Midbrain (tissue), 1 donor: ENCODE measurements around the gene SMKR1.
"Not testable (repeated sequence)": the region's sequence is repeated elsewhere in the genome, so short reads cannot be mapped to it uniquely, and the experiment has no call there.

ENCODE experiments used
- DNase-seq: peaks from one replicate; lab custom pipeline; 2025; lab: John Stamatoyannopoulos, UW

Gene SMKR1

GRCh38 chr7:129501760-129502707 is at the start of gene SMKR1:
Gene SMKR1 (plus strand): TSS chr7:129502531. CDS start chr7:129502825, 294 bp downstream.
- peak; percentile 55 for DNase-seq

GRCh38 chr7:129452589-129453231 is 49.6 kb upstream of the SMKR1 start:
- DNase-seq = no peak

- no peak for DNase-seq
Measured at GRCh38 chr7:129453510-129454248, 48.7 kb upstream of the SMKR1 start.

- no peak for DNase-seq
Measured at GRCh38 chr7:129454249-129454551, 48.1 kb upstream of the SMKR1 start.

GRCh38 chr7:129456421-129456820 is 45.9 kb upstream of the SMKR1 start:
- DNase-seq = no peak

- DNase-seq = no peak
Measured at GRCh38 chr7:129457101-129457500, 45.2 kb upstream of the SMKR1 start.

- no peak for DNase-seq
Measured at GRCh38 chr7:129458171-129458570, 44.2 kb upstream of the SMKR1 start.

- DNase-seq = no peak
Measured at GRCh38 chr7:129461809-129462208, 40.5 kb upstream of the SMKR1 start.

- no peak for DNase-seq
Measured at GRCh38 chr7:129462420-129462819, 39.9 kb upstream of the SMKR1 start.

- no peak for DNase-seq
Measured at GRCh38 chr7:129464194-129464593, 38.1 kb upstream of the SMKR1 start.

- DNase-seq = no peak
Measured at GRCh38 chr7:129465080-129465479, 37.3 kb upstream of the SMKR1 start.

- no peak for DNase-seq
Measured at GRCh38 chr7:129466796-129467195, 35.5 kb upstream of the SMKR1 start.

- DNase-seq = peak; percentile 11
Measured at GRCh38 chr7:129468087-129468486, 34.2 kb upstream of the SMKR1 start.

- DNase-seq = no peak
Measured at GRCh38 chr7:129468547-129468946, 33.8 kb upstream of the SMKR1 start.

GRCh38 chr7:129469930-129470329 is 32.4 kb upstream of the SMKR1 start:
- DNase-seq = no peak

- DNase-seq = no peak
Measured at GRCh38 chr7:129470411-129470810, 31.9 kb upstream of the SMKR1 start.

GRCh38 chr7:129471402-129471827 is 30.9 kb upstream of the SMKR1 start:
- DNase-seq = no peak

GRCh38 chr7:129475931-129476330 is 26.4 kb upstream of the SMKR1 start:
- not testable (repeated sequence) for DNase-seq

GRCh38 chr7:129476398-129476797 is 25.9 kb upstream of the SMKR1 start:
- DNase-seq = not testable (repeated sequence)

GRCh38 chr7:129479831-129480230 is 22.5 kb upstream of the SMKR1 start:
- DNase-seq = no peak

- DNase-seq = no peak
Measured at GRCh38 chr7:129480674-129481363, 21.5 kb upstream of the SMKR1 start.

- not testable (repeated sequence) for DNase-seq
Measured at GRCh38 chr7:129481376-129481775, 21.0 kb upstream of the SMKR1 start.
